Urinary bladder (tissue), 4 donors: Measurements from ENCODE around the gene EMP2. TPM values are rescaled to one million over a fixed set of nuclear protein-coding genes. Genes with fewer than 3 reads are reported as not detected.
"Not testable (repeated sequence)": the region's sequence is repeated elsewhere in the genome, so short reads cannot be mapped to it uniquely, and the experiment has no call there.

ENCODE experiments used
- DNase-seq: peaks from one replicate; pipeline ENCODE4 v3.0.0-alpha.2; 2015; ENCODE audit errors: extremely low spot score
- H3K27ac ChIP-seq: one replicate; pipeline ENCODE4 v1.5.1; 2013; ENCODE audit warnings: low read depth, mild to moderate bottlenecking, moderate library complexity
- H3K36me3 ChIP-seq: one replicate; pipeline ENCODE4 v1.6.1; 2013; ENCODE audit warnings: mild to moderate bottlenecking, moderate library complexity; ENCODE audit not compliant: insufficient read depth
- H3K4me1 ChIP-seq: one replicate; pipeline ENCODE4 v1.6.1; 2013; ENCODE audit warnings: mild to moderate bottlenecking, moderate library complexity; ENCODE audit not compliant: insufficient read depth
- H3K4me3 ChIP-seq: one replicate; pipeline ENCODE4 v1.5.1; 2013; ENCODE audit warnings: low read depth, low read length
- WGBS: extraction: QIAGEN DNeasy Blood & Tissue Kit; methylation state at CpG from one replicate; pipeline ENCODE4 v1.1.7; 2013; 5-methylcytosine and 5-hydroxymethylcytosine counted together
- polyA plus RNA-seq: library from polyadenylated mRNA; stranded (reverse); fragments of 200-250 nt; gene quantifications from one replicate; pipeline ENCODE4 v1.2.3, GENCODE V29; 2013
- total RNA-seq: library from RNA; depleted of rRNA; stranded (reverse); fragments of >200 nt; gene quantifications from one replicate; pipeline ENCODE4 v1.2.3, GENCODE V29; 2014
- donor health status: healthy with polysubstance abuse.
- donor health status: healthy.

Gene EMP2
- total and polyA plus RNA-seq, 2 donors, result 41.7 to 47.3 TPM

GRCh38 chr16:10541366-10541765 is 39.0 kb downstream of the EMP2 start:
- 59% methylated on average over 7 of the region's 7 CpGs for WGBS
- no peak overlapping the region for H3K27ac ChIP-seq
- H3K4me3 ChIP-seq, result no peak overlapping the region
- no peaks in the 10 kb centered on the region for H3K4me1 ChIP-seq
- no peak for DNase-seq
- peaks cover 4% of the 10 kb centered on the region for H3K36me3 ChIP-seq

GRCh38 chr16:10539793-10540192 is 40.6 kb downstream of the EMP2 start:
- Histone ChIP-seq H3K4me3 (no peak overlapping the region), H3K36me3 (peaks cover 2% of the 10 kb centered on the region), H3K4me1 (no peaks in the 10 kb centered on the region), H3K27ac (no peak overlapping the region)
- WGBS, result 95% methylated on average over 5 of the region's 5 CpGs
- DNase-seq, result no peak

- H3K27ac ChIP-seq, result no peak overlapping the region
- H3K4me3 ChIP-seq, result no peak overlapping the region
- peaks cover 2% of the 10 kb centered on the region for H3K4me1 ChIP-seq
- 78% methylated on average over 8 of the region's 8 CpGs for WGBS
- DNase-seq, result no peak
- H3K36me3 ChIP-seq, result peaks cover 2% of the 10 kb centered on the region
These were observed 41.2 kb downstream of the EMP2 start for GRCh38 chr16:10539236-10539635.

DNA sequence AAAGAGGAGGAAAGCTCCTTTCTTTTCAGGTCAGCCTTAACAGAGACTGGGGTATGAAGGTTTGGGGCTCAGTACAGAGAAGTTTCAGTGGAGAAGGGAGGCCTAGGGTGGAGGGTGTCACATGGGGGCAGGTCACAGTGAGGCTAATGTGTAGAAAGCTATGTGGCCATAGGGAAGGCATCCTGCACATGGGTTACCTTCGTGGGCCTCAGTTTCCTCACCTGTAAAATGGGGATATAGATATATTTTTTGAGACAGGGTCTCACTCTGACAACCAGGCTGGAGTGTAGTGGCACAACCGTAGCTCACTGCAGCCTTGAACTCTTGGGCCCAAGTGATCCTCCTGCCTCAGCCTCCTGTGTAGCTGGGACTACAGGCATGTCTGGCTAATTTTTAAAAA is 41.8 kb downstream of the EMP2 start:
- H3K4me1 ChIP-seq, result peaks cover 2% of the 10 kb centered on the region
- no peak overlapping the region for H3K27ac ChIP-seq
- no peak for DNase-seq
- no peak overlapping the region for H3K4me3 ChIP-seq
- H3K36me3 ChIP-seq, result peaks cover 2% of the 10 kb centered on the region
- 94% methylated on average over 2 of the region's 2 CpGs for WGBS

DNA sequence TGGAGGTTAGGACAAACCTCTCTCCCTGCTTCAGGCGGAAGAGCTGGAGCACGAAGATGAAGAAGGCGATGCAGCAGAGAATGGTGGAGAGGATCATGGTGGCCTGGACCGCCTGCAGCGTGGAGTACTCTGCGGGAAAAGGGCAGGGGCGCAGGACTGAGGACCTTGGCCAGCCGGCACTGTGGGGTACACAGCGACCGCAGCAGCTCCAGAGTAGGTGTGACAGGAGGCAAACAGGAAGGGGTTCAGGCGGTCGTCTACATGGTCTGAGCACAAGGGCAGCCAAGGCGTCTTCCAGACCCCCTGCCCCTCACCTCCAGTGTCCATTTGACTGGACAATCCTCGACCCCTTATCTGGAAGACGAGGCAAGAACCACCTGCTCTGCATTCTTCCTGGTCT is 42.5 kb downstream of the EMP2 start:
- no peak overlapping the region for H3K27ac ChIP-seq
- H3K4me1 ChIP-seq, result peaks cover 2% of the 10 kb centered on the region
- H3K36me3 ChIP-seq, result peaks cover 2% of the 10 kb centered on the region
- no peak for DNase-seq
- H3K4me3 ChIP-seq, result no peak overlapping the region
- WGBS, result 94% methylated on average over 15 of the region's 15 CpGs

GRCh38 chr16:10536814-10537389 is 43.5 kb downstream of the EMP2 start:
- Histone ChIP-seq H3K36me3 (peaks cover 2% of the 10 kb centered on the region), H3K4me3 (no peak overlapping the region), H3K27ac (no peak overlapping the region), H3K4me1 (peaks cover 2% of the 10 kb centered on the region)
- WGBS, result 79% methylated on average over 5 of the region's 5 CpGs
- DNase-seq, result no peak

DNA sequence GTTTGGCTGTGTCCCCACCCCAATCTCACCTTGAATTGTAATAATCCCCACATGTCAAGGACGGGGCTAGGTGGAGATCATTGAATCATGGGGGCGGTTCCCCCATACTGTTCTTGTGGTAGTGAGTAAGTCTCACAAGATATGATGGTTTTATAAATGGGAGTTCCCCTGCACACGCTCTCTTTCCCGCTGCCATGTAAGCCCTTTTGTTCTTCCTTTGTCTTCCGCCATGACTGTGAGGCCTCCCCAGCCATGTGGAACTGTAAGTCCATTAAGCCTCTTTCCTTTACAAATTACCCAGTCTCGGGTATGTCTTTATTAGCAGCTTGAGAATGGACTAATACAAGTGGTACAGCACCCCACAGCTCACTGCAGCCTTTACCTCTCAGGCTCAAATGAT is 44.1 kb downstream of the EMP2 start:
- H3K36me3 ChIP-seq, H3K4me3 ChIP-seq, H3K4me1 ChIP-seq, H3K27ac ChIP-seq, DNase-seq: not testable (repeated sequence)
- whole genome bisulfite sequencing, result 93% methylated on average over 6 of the region's 6 CpGs

DNA sequence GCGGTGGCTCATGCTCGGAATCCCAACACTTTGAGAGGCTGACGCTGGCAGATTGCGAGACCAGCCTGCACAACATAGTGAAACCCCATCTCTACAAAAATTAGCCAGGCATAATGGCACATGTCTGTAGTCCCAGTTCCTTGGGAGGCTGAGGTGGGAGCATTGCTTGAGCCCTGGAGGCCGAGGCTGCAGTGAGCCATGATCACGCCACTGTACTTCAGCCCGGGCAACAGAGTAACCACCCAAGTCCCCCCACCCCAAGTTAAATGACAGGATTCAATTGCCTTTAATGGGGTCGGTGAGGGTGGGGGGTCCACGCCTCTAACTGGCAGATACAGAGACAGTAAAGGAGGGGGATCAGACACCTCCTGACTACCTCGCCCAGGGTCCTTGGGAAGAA is 44.9 kb downstream of the EMP2 start:
- Histone ChIP-seq H3K4me3 (no peak overlapping the region), H3K36me3 (peaks cover 2% of the 10 kb centered on the region), H3K27ac (no peak overlapping the region), H3K4me1 (peaks cover 2% of the 10 kb centered on the region)
- 95% methylated on average over 10 of the region's 10 CpGs for WGBS
- no peak for DNase-seq

- 97% methylated on average over 5 of the region's 5 CpGs for WGBS
- peaks cover 2% of the 10 kb centered on the region for H3K4me1 ChIP-seq
- peaks cover 2% of the 10 kb centered on the region for H3K36me3 ChIP-seq
- H3K27ac ChIP-seq, result no peak overlapping the region
- no peak for DNase-seq
- H3K4me3 ChIP-seq, result no peak overlapping the region
These were observed 45.6 kb downstream of the EMP2 start for GRCh38 chr16:10534748-10535147.

- H3K4me3 ChIP-seq, H3K36me3 ChIP-seq, H3K27ac ChIP-seq, DNase-seq, H3K4me1 ChIP-seq: not testable (repeated sequence)
- 72% methylated on average over 4 of the region's 4 CpGs for WGBS
These were observed 46.8 kb downstream of the EMP2 start for GRCh38 chr16:10533612-10534011.

DNA sequence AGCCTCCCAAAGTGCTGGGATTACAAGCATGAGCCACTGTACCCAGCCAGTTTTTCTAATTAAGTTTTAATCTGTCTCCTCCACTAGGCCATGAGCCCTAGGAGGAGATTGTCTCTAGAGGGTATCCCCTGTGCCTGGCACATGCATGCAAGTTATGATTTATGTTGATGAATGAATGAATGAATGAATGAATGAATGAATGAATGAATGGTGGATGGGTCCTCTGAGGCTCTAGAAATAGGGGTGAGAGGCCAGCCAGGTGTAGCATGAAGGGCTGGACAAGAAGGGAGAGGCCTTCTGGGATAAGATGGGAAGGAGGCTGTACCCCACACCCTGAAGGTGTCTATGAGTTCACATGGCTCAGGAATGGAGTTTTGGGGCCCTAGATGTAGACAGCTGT is 48.8 kb downstream of the EMP2 start:
- Histone ChIP-seq H3K4me1 (peaks cover 2% of the 10 kb centered on the region), H3K27ac (no peak overlapping the region), H3K36me3 (no peaks in the 10 kb centered on the region), H3K4me3 (no peak overlapping the region)
- DNase-seq, result no peak

GRCh38 chr16:10530685-10531084 is 49.7 kb downstream of the EMP2 start:
- H3K27ac ChIP-seq, result no peak overlapping the region
- DNase-seq, result no peak
- H3K4me1 ChIP-seq, result peaks cover 2% of the 10 kb centered on the region
- no peak overlapping the region for H3K4me3 ChIP-seq
- WGBS, result 85% methylated on average over 14 of the region's 14 CpGs
- H3K36me3 ChIP-seq, result no peaks in the 10 kb centered on the region

- Histone ChIP-seq H3K36me3 (no peaks in the 10 kb centered on the region), H3K4me1 (peaks cover 2% of the 10 kb centered on the region), H3K4me3 (no peak overlapping the region), H3K27ac (no peak overlapping the region)
- WGBS, result 67% methylated on average over 1 of the region's 1 CpG
- DNase-seq, result no peak
These were observed 50.3 kb downstream of the EMP2 start for GRCh38 chr16:10529895-10530669.

DNA sequence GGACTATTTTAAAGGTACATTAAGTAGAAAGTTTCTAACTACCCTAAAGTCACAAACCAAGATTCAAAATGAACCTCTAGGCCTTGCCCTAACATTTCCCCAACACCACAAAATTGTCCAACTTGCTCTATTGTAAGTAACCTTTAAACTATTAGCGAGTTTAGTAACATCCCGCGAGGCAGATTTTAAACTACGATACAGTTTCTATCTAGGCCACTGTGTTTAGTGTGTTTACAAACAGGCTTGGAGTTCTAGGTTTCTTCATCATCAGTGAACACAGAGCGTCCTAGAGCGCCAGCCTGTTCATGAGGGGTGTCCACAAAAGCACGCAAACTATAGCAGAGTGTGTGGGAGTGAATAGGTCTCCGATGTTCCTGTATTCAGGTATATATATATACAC is 51.8 kb downstream of the EMP2 start:
- Histone ChIP-seq H3K36me3 (no peaks in the 10 kb centered on the region), H3K27ac (no peak overlapping the region), H3K4me3 (no peak overlapping the region), H3K4me1 (no peaks in the 10 kb centered on the region)
- 96% methylated on average over 8 of the region's 8 CpGs for WGBS
- DNase-seq, result no peak
